HCT116 (cell line): ENCODE results near the gene IRF2. TPM values are rescaled to one million over a fixed set of nuclear protein-coding genes. Genes with fewer than 3 reads are reported as not detected.

Experiments
- ATAC-seq: fragments of 200-7000 bp; cut with Tn5 transposase; 2 replicates; pipeline ENCODE4 v1.9.1; 2020; ENCODE audit warnings: mild to moderate bottlenecking, moderate library complexity
- BruUV-seq: library from RNA; stranded (reverse); fragments of 400-500 nt; replicated peaks from 2 replicates; lab custom pipeline; 2021; lab: Mats Ljungman, UMichigan
- CTCF ChIA-PET: fragments of 300-600 bp; sonication (Branson Sonifier 250); formaldehyde crosslinking; loops from one replicate; lab custom pipeline; 2021; ENCODE audit warnings: antibody characterized with exemption; lab: Charles Lee
- POLR2A ChIA-PET: fragments of 300-600, 350-600 bp; sonication (Branson Sonifier 250); formaldehyde crosslinking; loops from one replicate; lab custom pipeline; 2021; ENCODE audit warnings: antibody characterized with exemption; lab: Charles Lee
- RAD21 ChIA-PET, 2 experiments: fragments of 300-600 bp; sonication (Branson Sonifier 250); formaldehyde crosslinking; loops; one replicate each; lab custom pipeline; 2023; ENCODE audit warnings: low total read pairs in 2 of 2; ENCODE audit not compliant: uncharacterized antibody in 2 of 2, unreplicated experiment in 2 of 2, low non-redundant PET in 1 of 2; lab: Charles Lee
- DNase-seq: peaks from one replicate; pipeline ENCODE4 v3.0.0-alpha.2; 2010; ENCODE audit warnings: low read depth, low spot score
- H2AFZ ChIP-seq: fragments of 200-600 bp; shearing (Covaris generic), sonication (generic); 2 replicates; pipeline ENCODE4 v1.6.1; 2017; ENCODE audit warnings: low read depth, mixed run types, mixed read lengths, antibody characterized with exemption, low read length; ENCODE audit not compliant: poor library complexity, severe bottlenecking
- H3K27ac ChIP-seq: 2 replicates; pipeline ENCODE4 v1.5.1; 2012; ENCODE audit warnings: low read depth, low read length
- H3K27me3 ChIP-seq: fragments of 200-600 bp; sonication (generic); 2 replicates; pipeline ENCODE4 v1.6.1; 2016; ENCODE audit warnings: mixed run types, low read length, mixed read lengths; ENCODE audit not compliant: insufficient read depth
- H3K36me3 ChIP-seq, 2 experiments: fragments of 200-500 bp in 1 of 2; fragments of 200-600 bp in 1 of 2; sonication (Bioruptor generic) in 1 of 2; sonication (generic) in 1 of 2; 2 replicates each; pipeline versions ENCODE4 v1.5.1 to v1.6.1; 2014 to 2016; ENCODE audit warnings: low read length in 2 of 2, inconsistent platforms in 1 of 2, mixed read lengths in 1 of 2, mixed run types in 1 of 2; ENCODE audit not compliant: insufficient read depth in 2 of 2, control insufficient read depth in 1 of 2
- H3K4me1 ChIP-seq, 2 experiments: fragments of 200-600 bp in 1 of 2; sonication (generic) in 1 of 2; 2 replicates each; pipeline versions ENCODE4 v1.5.1 to v1.6.1; 2012 to 2017; ENCODE audit warnings: low read length in 2 of 2, inconsistent platforms in 1 of 2, mild to moderate bottlenecking in 1 of 2, mixed read lengths in 1 of 2, mixed run types in 1 of 2, moderate library complexity in 1 of 2; ENCODE audit not compliant: insufficient read depth in 2 of 2, control insufficient read depth in 1 of 2
- H3K4me2 ChIP-seq: fragments of 200-600 bp; sonication (generic); 2 replicates; pipeline ENCODE4 v1.6.1; 2017; ENCODE audit warnings: mixed run types, low read length, mixed read lengths
- H3K4me3 ChIP-seq, 2 experiments: fragments of 200-600 bp in 1 of 2; sonication (generic) in 1 of 2; replicated peaks in 1 of 2; 2 replicates each; pipeline ENCODE4 v1.5.1; 2011 to 2016; ENCODE audit warnings: low read length in 2 of 2, control low read depth in 1 of 2, low read depth in 1 of 2, mild to moderate bottlenecking in 1 of 2, mixed read lengths in 1 of 2, mixed run types in 1 of 2
- H3K79me2 ChIP-seq: fragments of 200-600 bp; sonication (generic); 2 replicates; pipeline ENCODE4 v1.6.1; 2017; ENCODE audit warnings: mild to moderate bottlenecking, mixed run types, low read length, moderate library complexity, mixed read lengths; ENCODE audit not compliant: insufficient read depth
- H3K9ac ChIP-seq: fragments of 200-600 bp; sonication (generic); 2 replicates; pipeline ENCODE4 v1.6.1; 2016; ENCODE audit warnings: low read length, mixed read lengths
- H3K9me2 ChIP-seq: fragments of 200-600 bp; sonication (generic), shearing (Covaris generic); 2 replicates; pipeline ENCODE4 v1.6.1; 2017; ENCODE audit warnings: mixed run types, mild to moderate bottlenecking, moderate library complexity; ENCODE audit not compliant: insufficient read depth
- H3K9me3 ChIP-seq, 2 experiments: fragments of 200-500 bp in 1 of 2; fragments of 200-600 bp in 1 of 2; sonication (Bioruptor generic) in 1 of 2; sonication (generic) in 1 of 2; 2 replicates each; pipeline ENCODE4 v1.6.1; 2014 to 2017; ENCODE audit warnings: low read length in 2 of 2, mixed read lengths in 2 of 2, inconsistent platforms in 1 of 2, low read depth in 1 of 2, mild to moderate bottlenecking in 1 of 2, mixed run types in 1 of 2, moderate library complexity in 1 of 2; ENCODE audit not compliant: control insufficient read depth in 1 of 2, insufficient read depth in 1 of 2
- H4K20me1 ChIP-seq: fragments of 200-600 bp; sonication (generic), shearing (Covaris generic); 2 replicates; pipeline ENCODE4 v1.6.1; 2017; ENCODE audit warnings: mixed run types, mild to moderate bottlenecking, moderate library complexity; ENCODE audit not compliant: insufficient read depth
- CBX3 ChIP-seq: IDR thresholded peaks from 2 replicates; pipeline ENCODE4 v1.6.1; 2012; ENCODE audit warnings: low read depth
- CEBPB ChIP-seq: IDR thresholded peaks from 2 replicates; pipeline ENCODE4 v1.6.1; 2012; ENCODE audit warnings: low read depth
- EGR1 ChIP-seq: IDR thresholded peaks from 2 replicates; pipeline ENCODE4 v1.6.1; 2012; ENCODE audit warnings: low read depth
- EZH2 ChIP-seq: fragments of 200-600 bp; sonication (generic); IDR thresholded peaks from 2 replicates; pipeline ENCODE4 v1.6.1; 2017; ENCODE audit warnings: antibody characterized with exemption, mixed run types
- EZH2phosphoT487 ChIP-seq: fragments of 200-600 bp; IDR thresholded peaks from 2 replicates; pipeline ENCODE4 v1.6.1; 2018; ENCODE audit warnings: antibody characterized with exemption, borderline replicate concordance
- POLR2A ChIP-seq: IDR thresholded peaks from 2 replicates; pipeline ENCODE4 v1.7.0; 2011; ENCODE audit warnings: borderline replicate concordance; ENCODE audit not compliant: insufficient read depth, insufficient read length; ENCODE audit errors: extremely low read depth
- POLR2AphosphoS5 ChIP-seq: IDR thresholded peaks from 2 replicates; pipeline ENCODE4 v1.6.1; 2011; ENCODE audit warnings: mild to moderate bottlenecking, low read depth, low read length, moderate library complexity
- RAD21 ChIP-seq: IDR thresholded peaks from 2 replicates; pipeline ENCODE4 v1.6.1; 2012; ENCODE audit warnings: low read depth, mild to moderate bottlenecking
- SP1 ChIP-seq: IDR thresholded peaks from 2 replicates; pipeline ENCODE4 v1.6.1; 2012; ENCODE audit warnings: low read depth
- SRF ChIP-seq: IDR thresholded peaks from 2 replicates; pipeline ENCODE4 v1.6.1; 2012; ENCODE audit warnings: low read depth
- TCF7L2 ChIP-seq: IDR thresholded peaks from 2 replicates; pipeline ENCODE4 v1.7.0; 2011; ENCODE audit warnings: borderline replicate concordance, inconsistent platforms; ENCODE audit not compliant: insufficient read depth, insufficient read length; ENCODE audit errors: extremely low read depth
- ZFX ChIP-seq: fragments of 450-650 bp; IDR thresholded peaks from 2 replicates; pipeline ENCODE4 v1.6.1; 2017
- intact Hi-C: fragments of 100-400 bp; cut with micrococcal nuclease; formaldehyde crosslinking; loops from 2 replicates; pipeline ENCODE4 v1.10.0; 2022
- total RNA-seq: library from RNA; stranded (reverse); gene quantifications from one replicate; pipeline ENCODE4 v1.2.1, GENCODE V29; 2021; ENCODE audit not compliant: unreplicated experiment
- TF ChIP-seq, protein P1 (sequence below): IDR thresholded peaks from 2 replicates; pipeline ENCODE4 v1.6.1; 2012; ENCODE audit warnings: low read depth
- TF ChIP-seq, protein P2 (sequence below), 3 experiments: fragments of 200-600 bp in 1 of 3; sonication (generic) in 1 of 3; IDR thresholded peaks in 2 of 3; conservative IDR thresholded peaks in 1 of 3; 2 replicates each; pipeline ENCODE4 v1.5.1; 2012 to 2017; ENCODE audit warnings: low read depth in 2 of 3, low read length in 2 of 3, antibody characterized with exemption in 1 of 3, borderline replicate concordance in 1 of 3, control low read depth in 1 of 3, mild to moderate bottlenecking in 1 of 3, mixed read lengths in 1 of 3, mixed run types in 1 of 3, moderate library complexity in 1 of 3; ENCODE audit not compliant: insufficient read depth in 1 of 3

Gene IRF2
- total RNA-seq, 1 experiment from 2014 or later: 10.6 TPM

DNA sequence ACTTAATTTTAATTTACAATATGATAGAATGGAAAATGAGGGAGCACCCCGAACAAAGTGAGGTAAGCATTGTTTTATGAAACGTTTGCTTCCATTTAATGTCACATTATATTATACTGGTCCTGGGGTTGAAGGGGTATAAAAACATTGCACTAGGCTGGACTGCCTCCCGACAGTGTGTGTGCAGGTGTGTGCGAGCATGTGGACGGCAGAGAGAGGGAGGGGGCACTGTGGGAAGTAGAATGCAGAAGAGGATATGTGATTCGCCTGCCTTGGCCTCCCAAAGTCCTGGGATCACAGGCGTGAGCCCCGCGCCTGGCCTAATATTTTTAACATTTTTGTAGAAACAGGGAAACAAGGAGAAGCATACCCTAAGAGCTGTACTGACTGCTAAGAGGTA lies 36.0 kb downstream of the IRF2 start:
- DNase-seq (no peak), ATAC-seq (no peak)
- TF ChIP-seq, protein P1, sequence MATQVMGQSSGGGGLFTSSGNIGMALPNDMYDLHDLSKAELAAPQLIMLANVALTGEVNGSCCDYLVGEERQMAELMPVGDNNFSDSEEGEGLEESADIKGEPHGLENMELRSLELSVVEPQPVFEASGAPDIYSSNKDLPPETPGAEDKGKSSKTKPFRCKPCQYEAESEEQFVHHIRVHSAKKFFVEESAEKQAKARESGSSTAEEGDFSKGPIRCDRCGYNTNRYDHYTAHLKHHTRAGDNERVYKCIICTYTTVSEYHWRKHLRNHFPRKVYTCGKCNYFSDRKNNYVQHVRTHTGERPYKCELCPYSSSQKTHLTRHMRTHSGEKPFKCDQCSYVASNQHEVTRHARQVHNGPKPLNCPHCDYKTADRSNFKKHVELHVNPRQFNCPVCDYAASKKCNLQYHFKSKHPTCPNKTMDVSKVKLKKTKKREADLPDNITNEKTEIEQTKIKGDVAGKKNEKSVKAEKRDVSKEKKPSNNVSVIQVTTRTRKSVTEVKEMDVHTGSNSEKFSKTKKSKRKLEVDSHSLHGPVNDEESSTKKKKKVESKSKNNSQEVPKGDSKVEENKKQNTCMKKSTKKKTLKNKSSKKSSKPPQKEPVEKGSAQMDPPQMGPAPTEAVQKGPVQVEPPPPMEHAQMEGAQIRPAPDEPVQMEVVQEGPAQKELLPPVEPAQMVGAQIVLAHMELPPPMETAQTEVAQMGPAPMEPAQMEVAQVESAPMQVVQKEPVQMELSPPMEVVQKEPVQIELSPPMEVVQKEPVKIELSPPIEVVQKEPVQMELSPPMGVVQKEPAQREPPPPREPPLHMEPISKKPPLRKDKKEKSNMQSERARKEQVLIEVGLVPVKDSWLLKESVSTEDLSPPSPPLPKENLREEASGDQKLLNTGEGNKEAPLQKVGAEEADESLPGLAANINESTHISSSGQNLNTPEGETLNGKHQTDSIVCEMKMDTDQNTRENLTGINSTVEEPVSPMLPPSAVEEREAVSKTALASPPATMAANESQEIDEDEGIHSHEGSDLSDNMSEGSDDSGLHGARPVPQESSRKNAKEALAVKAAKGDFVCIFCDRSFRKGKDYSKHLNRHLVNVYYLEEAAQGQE: no peak
- TF ChIP-seq SP1 (no peak), CEBPB (no peak), RAD21 (no peak), EZH2phosphoT487 (no peak), CBX3 (no peak), EGR1 (no peak), POLR2AphosphoS5 (no peak), SRF (no peak), EZH2 (no peak), TCF7L2 (no peak), ZFX (no peak), POLR2A (no peak)
- TF ChIP-seq, protein P2, sequence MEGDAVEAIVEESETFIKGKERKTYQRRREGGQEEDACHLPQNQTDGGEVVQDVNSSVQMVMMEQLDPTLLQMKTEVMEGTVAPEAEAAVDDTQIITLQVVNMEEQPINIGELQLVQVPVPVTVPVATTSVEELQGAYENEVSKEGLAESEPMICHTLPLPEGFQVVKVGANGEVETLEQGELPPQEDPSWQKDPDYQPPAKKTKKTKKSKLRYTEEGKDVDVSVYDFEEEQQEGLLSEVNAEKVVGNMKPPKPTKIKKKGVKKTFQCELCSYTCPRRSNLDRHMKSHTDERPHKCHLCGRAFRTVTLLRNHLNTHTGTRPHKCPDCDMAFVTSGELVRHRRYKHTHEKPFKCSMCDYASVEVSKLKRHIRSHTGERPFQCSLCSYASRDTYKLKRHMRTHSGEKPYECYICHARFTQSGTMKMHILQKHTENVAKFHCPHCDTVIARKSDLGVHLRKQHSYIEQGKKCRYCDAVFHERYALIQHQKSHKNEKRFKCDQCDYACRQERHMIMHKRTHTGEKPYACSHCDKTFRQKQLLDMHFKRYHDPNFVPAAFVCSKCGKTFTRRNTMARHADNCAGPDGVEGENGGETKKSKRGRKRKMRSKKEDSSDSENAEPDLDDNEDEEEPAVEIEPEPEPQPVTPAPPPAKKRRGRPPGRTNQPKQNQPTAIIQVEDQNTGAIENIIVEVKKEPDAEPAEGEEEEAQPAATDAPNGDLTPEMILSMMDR (IDR thresholded peaks at IDR 0.05 in 2 of 3, conservative IDR thresholded peaks at IDR 0.05 in 1 of 3; ENCODE audit: borderline replicate concordance in 1 of 3, insufficient read depth in 1 of 3, low read depth in 2 of 3, low read length in 2 of 3): no peak
- intact Hi-C loops: no loop called here
- Histone ChIP-seq H3K4me3 (no peak overlapping the region), H3K9ac (no peak overlapping the region), H3K36me3 (no peaks in the 10 kb centered on the region), H3K4me1 (no peaks in the 10 kb centered on the region), H3K27ac (no peak overlapping the region), H3K79me2 (no peaks in the 10 kb centered on the region), H2AFZ (no peak overlapping the region), H3K27me3 (no peaks in the 10 kb centered on the region), H4K20me1 (no peaks in the 10 kb centered on the region), H3K4me2 (no peak overlapping the region), H3K9me3 (no peaks in the 10 kb centered on the region), H3K9me2 (no peaks in the 10 kb centered on the region)
- no TSS peak for BruUV-seq
- RAD21 ChIA-PET: no interaction called here
- CTCF ChIA-PET: no interaction called here
- POLR2A ChIA-PET: no interaction called here
